ENCODE results near the gene PKD2L1. TPM values are rescaled to one million over a fixed set of nuclear protein-coding genes. Genes with fewer than 3 reads are reported as not detected.

The PKD2L1 gene
- total and polyA plus RNA-seq, 9 of the 15 experiments (the other 6 are each of a cell fraction or from before 2014, with no cell fraction given), result not detected

- no TSS peak for BruUV-seq (replicated peaks)
- Histone ChIP-seq H3K27me3 (ENCODE audit: control insufficient read depth in 2 of 2, insufficient read depth in 2 of 2, low read length in 2 of 2) (peaks cover 0 to 3% of the 10 kb centered on the region in 2 experiments; a peak in 2 of 5 replicates), H3K9me3 (replicated peaks; ENCODE audit: control insufficient read depth, insufficient read depth, low read depth, low read length) (no peaks in the 10 kb centered on the region), H3K27ac (ENCODE audit: extremely low read depth, low read depth, low read length) (no peak overlapping the region), H3K9me1 (ENCODE audit: control insufficient read depth, insufficient read depth, low read length) (no peaks in the 10 kb centered on the region), H3K9ac (ENCODE audit: insufficient read depth in 1 of 2, low read depth in 2 of 2, low read length in 2 of 2) (no peak overlapping the region), H3K4me3 (no peak overlapping the region), H4K20me1 (replicated peaks; ENCODE audit: control insufficient read depth, insufficient read depth, low read length) (no peaks in the 10 kb centered on the region), H3K79me2 (ENCODE audit: control insufficient read depth, insufficient read depth, low read length) (no peaks in the 10 kb centered on the region), H3K4me2 (ENCODE audit: insufficient read depth, low read length) (no peak overlapping the region), H2AFZ (ENCODE audit: low read depth, low read length) (peak overlapping the region; percentile 71), H3K36me3 (ENCODE audit: control insufficient read depth, insufficient read depth, low read length) (no peaks in the 10 kb centered on the region), H3K4me1 (replicated peaks in 1 of 2; ENCODE audit: control insufficient read depth in 2 of 2, insufficient read depth in 2 of 2, low read length in 2 of 2) (peaks cover 0 to 14% of the 10 kb centered on the region in 2 experiments; a peak in 3 of 5 replicates)
- in situ Hi-C loops (cut with MboI) (loop anchor here (25.0 kb wide), 1 partner anchor 549 kb away; no protein-coding TSS in a partner anchor), intact Hi-C loops (cut with micrococcal nuclease) (loop anchor here (1.0 kb wide), 1 partner anchor 95 kb away; no protein-coding TSS in a partner anchor)
- FAIRE-seq (peak; percentile 85), ATAC-seq (peak; percentile 84), DNase-seq (ENCODE audit: extremely low read depth in 1 of 4, low spot score in 3 of 4) (peak; percentile 66 to 78 (median 68))
- WGBS (ENCODE audit: insufficient coverage, low coverage, missing lambda C conversion rate), result 0% methylated on average over 1 of the region's 4 CpGs
- POLR2A ChIA-PET, result no interaction called here
- CTCF ChIA-PET (ENCODE audit: low intra/inter-chr PET ratio), result interaction anchor here (0.7 to 6.2 kb wide), 5 partner anchors 12 to 540 kb away, joined by 3 to 89 read pairs (median 3); no protein-coding TSS in a partner anchor
- TF ChIP-seq, protein P1, sequence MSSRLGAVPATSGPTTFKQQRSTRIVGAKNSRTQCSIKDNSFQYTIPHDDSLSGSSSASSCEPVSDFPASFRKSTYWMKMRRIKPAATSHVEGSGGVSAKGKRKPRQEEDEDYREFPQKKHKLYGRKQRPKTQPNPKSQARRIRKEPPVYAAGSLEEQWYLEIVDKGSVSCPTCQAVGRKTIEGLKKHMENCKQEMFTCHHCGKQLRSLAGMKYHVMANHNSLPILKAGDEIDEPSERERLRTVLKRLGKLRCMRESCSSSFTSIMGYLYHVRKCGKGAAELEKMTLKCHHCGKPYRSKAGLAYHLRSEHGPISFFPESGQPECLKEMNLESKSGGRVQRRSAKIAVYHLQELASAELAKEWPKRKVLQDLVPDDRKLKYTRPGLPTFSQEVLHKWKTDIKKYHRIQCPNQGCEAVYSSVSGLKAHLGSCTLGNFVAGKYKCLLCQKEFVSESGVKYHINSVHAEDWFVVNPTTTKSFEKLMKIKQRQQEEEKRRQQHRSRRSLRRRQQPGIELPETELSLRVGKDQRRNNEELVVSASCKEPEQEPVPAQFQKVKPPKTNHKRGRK (tag; IDR thresholded peaks at IDR 0.05), result no peak
- TF ChIP-seq NCOA1 (IDR thresholded peaks at IDR 0.05; ENCODE audit: low read depth) (no peak), TEAD2 (tag; IDR thresholded peaks at IDR 0.05) (no peak), NR2C1 (IDR thresholded peaks at IDR 0.05) (no peak), NR2C1 (tag; IDR thresholded peaks at IDR 0.05) (no peak), STAT5A (IDR thresholded peaks at IDR 0.05; ENCODE audit: borderline replicate concordance, low read length) (no peak), HSF4 (CRISPR knock-in tag; IDR thresholded peaks at IDR 0.05; ENCODE audit: borderline replicate concordance) (no peak), RFX7 (CRISPR knock-in tag; IDR thresholded peaks at IDR 0.05) (no peak), ZNF644 (tag; IDR thresholded peaks at IDR 0.05; ENCODE audit: low read depth) (no peak), ZNF212 (CRISPR knock-in tag; IDR thresholded peaks at IDR 0.05) (no peak), SMC3 (conservative IDR thresholded peaks at IDR 0.05; ENCODE audit: insufficient read depth, low read depth, low read length) (peak; percentile 78), RBFOX2 (IDR thresholded peaks at IDR 0.05; ENCODE audit: low read depth, low read length) (no peak), CBX2 (IDR thresholded peaks at IDR 0.05; ENCODE audit: insufficient read depth, low read length, poor library complexity, severe bottlenecking) (no peak), ZNF785 (CRISPR knock-in tag; IDR thresholded peaks at IDR 0.05) (no peak), ZNF589 (CRISPR knock-in tag; IDR thresholded peaks at IDR 0.05; ENCODE audit: low read depth) (no peak), ZNF717 (CRISPR knock-in tag; IDR thresholded peaks at IDR 0.05) (no peak), JUND (IDR thresholded peaks at IDR 0.05; ENCODE audit: borderline replicate concordance, low read depth, low read length) (0 out of 2 replicates have a peak, but pooled peaks have one; percentile 11), JUND (tag; IDR thresholded peaks at IDR 0.05; ENCODE audit: borderline replicate concordance, low read depth, low read length) (no peak), JUNB (CRISPR knock-in tag; conservative IDR thresholded peaks at IDR 0.05) (no peak), CBX5 (IDR thresholded peaks at IDR 0.05; ENCODE audit: borderline replicate concordance, low read depth) (no peak), TRIM24 (IDR thresholded peaks at IDR 0.05) (no peak), SMARCA4 (IDR thresholded peaks at IDR 0.05) (no peak), EGR1 (conservative IDR thresholded peaks at IDR 0.05) (no peak)
- TF ChIP-seq, protein P2, sequence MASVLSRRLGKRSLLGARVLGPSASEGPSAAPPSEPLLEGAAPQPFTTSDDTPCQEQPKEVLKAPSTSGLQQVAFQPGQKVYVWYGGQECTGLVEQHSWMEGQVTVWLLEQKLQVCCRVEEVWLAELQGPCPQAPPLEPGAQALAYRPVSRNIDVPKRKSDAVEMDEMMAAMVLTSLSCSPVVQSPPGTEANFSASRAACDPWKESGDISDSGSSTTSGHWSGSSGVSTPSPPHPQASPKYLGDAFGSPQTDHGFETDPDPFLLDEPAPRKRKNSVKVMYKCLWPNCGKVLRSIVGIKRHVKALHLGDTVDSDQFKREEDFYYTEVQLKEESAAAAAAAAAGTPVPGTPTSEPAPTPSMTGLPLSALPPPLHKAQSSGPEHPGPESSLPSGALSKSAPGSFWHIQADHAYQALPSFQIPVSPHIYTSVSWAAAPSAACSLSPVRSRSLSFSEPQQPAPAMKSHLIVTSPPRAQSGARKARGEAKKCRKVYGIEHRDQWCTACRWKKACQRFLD (CRISPR knock-in tag; IDR thresholded peaks at IDR 0.05), result no peak
Observed at GRCh38 chr10:100338434-100339036, 8.5 kb upstream of the PKD2L1 start.
